HG02885 (cell line): ENCODE measurements around the gene TMEM50A.
A peak's percentile ranks its signal among the peaks of the same experiment; 100 is the strongest.
"Not testable (repeated sequence)": the region's sequence is repeated elsewhere in the genome, so short reads cannot be mapped to it uniquely, and the experiment has no call there.

Experiments
- ATAC-seq: cut with Tn5 transposase; IDR thresholded peaks from one replicate; pipeline ENCODE4 v1.9.1; 2021; ENCODE audit warnings: mild to moderate bottlenecking; ENCODE audit not compliant: unreplicated experiment, poor library complexity

Gene TMEM50A

GRCh38 chr1:25329950-25330349 lies 8.2 kb upstream of the TMEM50A start:
- ATAC-seq = not testable (repeated sequence)

- peak; percentile 26 for ATAC-seq
Observed at GRCh38 chr1:25336922-25337354, 1.2 kb upstream of the TMEM50A start.

GRCh38 chr1:25337483-25338187 lies 499 bp upstream of the TMEM50A start:
- peak; percentile 48 for ATAC-seq

- no peak for ATAC-seq
Observed at GRCh38 chr1:25338986-25339385, 852 bp downstream of the TMEM50A start.

GRCh38 chr1:25341746-25342145 lies 3.6 kb downstream of the TMEM50A start:
- ATAC-seq = no peak

GRCh38 chr1:25342846-25343245 lies 4.7 kb downstream of the TMEM50A start:
- no peak for ATAC-seq

GRCh38 chr1:25343872-25344271 lies 5.7 kb downstream of the TMEM50A start:
- ATAC-seq = no peak

GRCh38 chr1:25347556-25347955 lies 9.4 kb downstream of the TMEM50A start:
- ATAC-seq = no peak

- no peak for ATAC-seq
Observed at GRCh38 chr1:25349606-25350005, 11.5 kb downstream of the TMEM50A start.

GRCh38 chr1:25355841-25356395 lies 17.8 kb downstream of the TMEM50A start:
- no peak for ATAC-seq

GRCh38 chr1:25356441-25356840 lies 18.3 kb downstream of the TMEM50A start:
- no peak for ATAC-seq

- no peak for ATAC-seq
Observed at GRCh38 chr1:25356848-25357247, 18.7 kb downstream of the TMEM50A start.

GRCh38 chr1:25360596-25361581 lies 22.8 kb downstream of the TMEM50A start:
- no peak for ATAC-seq

- no peak for ATAC-seq
Observed at GRCh38 chr1:25361901-25362300, 23.8 kb downstream of the TMEM50A start.

- ATAC-seq = not testable (repeated sequence)
Observed at GRCh38 chr1:25362634-25363559, 24.8 kb downstream of the TMEM50A start.

GRCh38 chr1:25369241-25369640 lies 31.1 kb downstream of the TMEM50A start:
- ATAC-seq = no peak

- not testable (repeated sequence) for ATAC-seq
Observed at GRCh38 chr1:25369691-25370271, 31.6 kb downstream of the TMEM50A start.

- not testable (repeated sequence) for ATAC-seq
Observed at GRCh38 chr1:25371757-25372156, 33.6 kb downstream of the TMEM50A start.

- not testable (repeated sequence) for ATAC-seq
Observed at GRCh38 chr1:25378367-25378766, 40.2 kb downstream of the TMEM50A start.
